Iris pigment epithelial cell (primary cell): ENCODE results near the gene APLNR.

ENCODE experiments used
- DNase-seq: peaks from one replicate; pipeline ENCODE4 v3.0.0-alpha.2; 2011; ENCODE audit warnings: low read depth

Gene APLNR

GRCh38 chr11:57217053-57217452 is 20.0 kb downstream of the APLNR start:
- no peak for DNase-seq

DNA sequence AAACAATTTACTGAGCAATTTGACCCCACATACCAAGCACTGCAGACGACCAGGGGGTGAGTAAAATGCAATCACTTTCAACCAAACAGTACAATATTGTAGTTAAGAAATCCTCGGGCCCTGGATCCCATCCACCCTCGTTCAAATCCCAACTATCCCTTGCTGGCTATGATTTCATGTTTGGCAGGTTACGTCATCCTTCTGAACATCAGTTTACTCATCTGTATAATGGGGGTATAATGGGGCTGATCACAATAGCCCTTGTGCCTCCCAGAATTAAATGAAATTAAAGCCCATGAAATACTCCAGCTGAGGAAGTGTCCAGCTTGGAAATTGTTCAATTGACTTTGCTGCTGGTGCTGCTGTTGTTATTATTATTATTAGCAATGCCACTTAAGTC is 20.6 kb downstream of the APLNR start:
- DNase-seq = peak; percentile 1

DNA sequence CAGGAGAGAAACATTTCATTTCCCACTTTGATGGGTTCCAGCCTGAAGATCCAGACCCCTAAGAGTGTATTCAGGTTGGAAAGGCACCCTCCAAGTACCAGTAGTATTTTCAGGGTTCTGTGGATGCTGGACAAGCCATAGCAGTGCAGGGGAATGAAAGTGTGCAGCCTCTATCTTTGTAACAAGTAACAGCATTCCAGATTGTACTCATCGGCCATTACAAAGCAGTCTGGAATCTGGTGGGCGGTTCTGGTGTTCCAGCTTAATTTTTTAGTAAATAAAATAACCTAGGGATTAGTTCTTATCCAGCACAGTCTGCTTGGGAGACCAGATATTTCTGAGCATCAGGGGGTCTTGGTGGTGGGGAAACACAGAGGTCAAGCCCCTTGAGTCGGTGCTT is 22.6 kb downstream of the APLNR start:
- DNase-seq = peak; percentile 86

DNA sequence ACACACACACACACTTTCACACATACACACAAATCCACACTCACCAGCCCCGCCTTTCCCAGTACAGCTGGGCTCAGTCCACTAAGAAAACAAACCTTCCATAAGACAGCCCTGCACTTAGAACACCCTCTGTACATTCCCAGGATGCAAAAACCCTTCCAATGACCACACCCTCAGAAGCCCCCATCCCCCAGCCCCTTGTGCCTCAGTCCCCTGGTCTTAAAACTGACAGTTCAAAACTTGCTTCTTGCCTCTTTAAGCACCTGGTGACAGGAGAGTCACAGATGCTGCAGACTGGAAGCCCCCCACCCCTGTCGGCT is 23.0 kb downstream of the APLNR start:
- peak; percentile 23 for DNase-seq

DNA sequence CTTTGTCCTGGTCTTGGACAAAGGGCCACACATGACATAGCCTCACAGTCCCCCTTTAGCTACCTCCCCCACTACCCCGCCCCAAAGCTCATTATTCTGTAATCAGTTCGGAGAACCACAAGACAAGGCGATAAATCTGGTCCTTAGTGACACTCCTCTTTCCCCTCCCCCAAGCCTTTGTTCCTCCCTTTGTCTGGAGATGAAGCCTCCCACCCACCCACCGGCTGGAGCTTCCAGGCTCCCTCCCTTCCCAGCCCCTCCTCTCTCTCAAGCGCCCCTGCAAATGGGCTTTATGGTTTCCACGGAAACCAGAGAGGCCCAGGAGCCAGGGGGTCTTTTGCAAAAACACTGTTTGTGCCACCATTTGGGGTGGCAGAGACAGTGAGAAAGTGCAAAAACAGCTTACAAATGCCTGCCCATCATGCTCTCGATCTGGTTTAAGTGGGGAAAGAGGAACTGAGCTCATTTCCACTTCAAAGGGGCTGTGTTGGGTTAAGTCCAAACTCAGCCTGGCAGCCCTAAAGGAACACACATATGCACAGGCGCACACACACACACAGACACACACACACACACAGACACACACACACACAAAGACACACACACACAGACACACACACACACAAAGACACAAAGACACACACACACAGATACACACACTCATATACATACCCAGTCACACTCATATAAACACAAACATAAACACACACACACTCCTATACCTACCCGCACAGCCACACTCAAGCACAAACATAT is 23.5 kb downstream of the APLNR start:
- DNase-seq = peak; percentile 22

GRCh38 chr11:57210781-57211180 is 26.3 kb downstream of the APLNR start:
- DNase-seq = no peak

DNA sequence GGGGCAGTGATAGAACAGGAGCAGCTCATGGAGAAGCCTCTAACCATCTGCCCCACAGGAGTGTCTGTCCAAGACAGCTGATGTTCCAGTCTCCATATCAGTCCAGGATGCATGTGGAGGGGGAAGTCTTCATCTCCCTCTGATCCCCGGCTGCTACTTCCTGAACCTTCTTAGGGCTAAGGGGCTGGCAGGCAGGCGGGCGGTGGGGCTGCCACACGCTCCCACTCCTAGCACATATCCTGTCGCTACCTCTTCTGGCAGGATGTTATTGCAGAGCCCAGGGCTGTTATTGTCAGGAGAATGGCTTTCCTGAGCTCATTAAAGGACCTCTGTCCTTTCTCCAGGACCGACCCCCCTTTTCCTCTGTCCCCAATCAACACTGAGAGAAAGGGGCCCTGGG is 29.9 kb downstream of the APLNR start:
- no peak for DNase-seq

- DNase-seq = peak; percentile 61
These were observed 31.9 kb downstream of the APLNR start for GRCh38 chr11:57205041-57205641.

DNA sequence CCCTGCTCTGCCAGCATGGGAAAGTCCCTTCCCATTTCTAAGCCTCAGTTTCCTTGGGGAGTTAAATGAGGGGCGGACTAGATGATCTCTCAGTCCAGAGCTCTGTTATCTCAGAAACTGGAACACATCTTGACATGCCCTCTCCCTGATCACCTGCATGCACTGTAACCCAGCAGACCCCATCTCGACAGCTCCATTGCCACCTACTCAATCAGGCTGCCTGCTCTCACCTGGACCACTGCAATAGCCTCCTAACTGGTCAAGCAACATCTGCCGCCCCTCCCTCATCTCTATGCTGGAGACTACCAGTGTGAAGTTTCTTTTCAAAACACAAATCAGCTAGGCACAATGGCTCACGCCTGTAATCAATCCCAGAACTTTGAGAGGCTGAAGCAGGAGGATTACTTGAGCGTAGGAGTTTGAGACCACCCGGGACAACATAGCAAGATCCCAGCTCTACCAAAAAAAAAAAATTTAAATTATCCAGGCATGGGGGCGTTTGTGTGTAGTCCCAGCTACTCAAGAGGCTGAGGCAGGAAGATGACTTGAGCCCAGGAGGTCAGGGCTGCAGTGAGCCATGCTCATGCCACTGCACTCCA is 33.1 kb downstream of the APLNR start:
- no peak for DNase-seq

DNA sequence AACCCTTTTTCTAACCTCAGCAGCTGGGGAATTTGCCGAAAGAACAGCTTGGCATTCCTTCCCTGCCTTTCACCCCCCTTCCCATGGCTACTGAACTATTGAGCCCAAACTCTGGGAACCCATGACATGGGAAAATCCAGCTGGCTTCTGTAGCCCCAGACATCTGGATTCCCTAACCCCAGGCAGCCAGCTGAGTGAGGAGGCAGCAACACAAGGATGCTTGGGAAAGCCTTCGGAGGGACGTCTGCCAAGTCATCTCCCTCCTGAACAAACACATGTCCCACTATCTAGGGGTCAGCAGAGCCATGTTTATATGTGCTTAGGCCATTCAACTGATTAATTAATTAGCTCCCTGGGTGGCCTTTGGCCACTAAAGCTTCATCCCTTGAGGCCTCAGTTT is 33.7 kb downstream of the APLNR start:
- DNase-seq = no peak

DNA sequence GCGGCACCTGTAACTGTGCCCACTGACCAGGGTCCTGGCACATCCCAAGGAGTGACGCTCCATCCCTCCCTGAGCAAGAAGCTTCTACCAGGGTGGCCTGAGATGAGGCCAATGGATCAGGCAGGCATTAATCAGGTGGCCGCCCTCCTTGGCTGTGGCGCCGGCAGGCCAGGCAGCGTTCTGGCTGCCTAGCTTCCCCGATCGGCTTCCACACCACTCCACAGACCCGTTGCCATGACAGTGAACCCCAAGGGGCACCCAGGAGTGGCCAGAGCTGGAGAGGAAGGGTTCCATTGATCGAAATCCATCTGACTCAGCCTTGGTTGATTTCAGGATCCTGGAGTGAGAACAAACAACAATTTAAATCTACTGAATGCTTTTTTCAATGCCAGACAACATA is 34.8 kb downstream of the APLNR start:
- DNase-seq = no peak

GRCh38 chr11:57200917-57201316 is 36.1 kb downstream of the APLNR start:
- DNase-seq = no peak

DNA sequence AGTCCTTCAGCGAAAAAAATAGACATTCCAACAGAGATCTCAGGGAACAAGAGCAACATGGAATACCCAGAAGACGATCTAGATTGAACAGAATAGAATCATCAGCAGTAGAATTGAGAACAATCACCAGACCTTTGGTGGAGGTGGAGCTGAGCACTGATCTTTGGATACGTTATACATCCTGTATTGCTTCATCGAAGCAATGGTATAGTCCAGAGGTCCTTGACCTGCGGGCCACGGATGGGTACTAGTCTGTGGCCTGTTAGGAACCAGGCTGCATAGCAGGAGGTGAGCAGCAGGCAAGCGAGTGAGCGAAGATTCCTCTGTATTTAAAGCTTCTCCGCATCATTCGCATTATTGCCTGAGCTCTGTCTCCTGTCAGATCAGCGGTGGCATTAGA is 37.7 kb downstream of the APLNR start:
- no peak for DNase-seq

DNA sequence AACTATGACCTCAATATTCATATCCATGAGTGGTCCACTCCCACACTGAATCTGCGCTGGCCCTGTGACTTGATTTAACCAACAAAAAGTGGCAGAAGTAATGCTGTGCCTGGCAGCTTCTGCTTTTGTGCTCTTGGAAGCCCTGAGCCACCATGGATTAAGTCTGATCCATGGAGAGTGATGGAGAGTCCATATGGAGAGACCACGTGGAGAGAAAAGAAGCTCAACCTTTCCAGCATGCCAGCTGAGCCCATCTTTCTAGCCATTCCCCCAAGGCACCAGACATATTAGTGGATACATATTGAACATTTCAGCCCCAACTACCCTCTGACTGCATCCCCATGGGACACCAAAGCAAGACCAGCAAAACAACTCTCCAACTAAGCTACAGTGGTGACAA is 39.3 kb downstream of the APLNR start:
- DNase-seq = no peak

DNA sequence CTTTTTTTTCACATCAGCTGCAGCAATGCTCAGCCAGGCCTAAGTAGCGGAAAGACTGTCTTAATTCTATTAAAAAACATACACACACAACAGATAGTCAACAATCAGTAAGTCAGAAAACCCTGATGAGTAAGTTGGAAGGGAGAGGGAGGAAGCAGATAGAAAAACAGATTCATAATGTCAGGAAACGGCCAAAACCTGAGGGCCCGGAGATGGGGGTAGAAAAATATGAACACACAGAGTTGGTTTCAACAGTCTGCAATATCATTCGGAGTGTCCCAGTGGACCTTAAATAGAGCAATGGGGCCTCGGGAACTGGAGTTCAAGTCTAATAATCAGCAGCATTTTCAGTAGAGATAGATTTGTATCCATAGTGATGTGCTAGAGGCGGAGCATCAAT is 40.5 kb downstream of the APLNR start:
- DNase-seq = no peak

GRCh38 chr11:57192316-57192715 is 44.7 kb downstream of the APLNR start:
- no peak for DNase-seq

GRCh38 chr11:57191311-57192219 is 45.5 kb downstream of the APLNR start:
- DNase-seq = no peak

DNA sequence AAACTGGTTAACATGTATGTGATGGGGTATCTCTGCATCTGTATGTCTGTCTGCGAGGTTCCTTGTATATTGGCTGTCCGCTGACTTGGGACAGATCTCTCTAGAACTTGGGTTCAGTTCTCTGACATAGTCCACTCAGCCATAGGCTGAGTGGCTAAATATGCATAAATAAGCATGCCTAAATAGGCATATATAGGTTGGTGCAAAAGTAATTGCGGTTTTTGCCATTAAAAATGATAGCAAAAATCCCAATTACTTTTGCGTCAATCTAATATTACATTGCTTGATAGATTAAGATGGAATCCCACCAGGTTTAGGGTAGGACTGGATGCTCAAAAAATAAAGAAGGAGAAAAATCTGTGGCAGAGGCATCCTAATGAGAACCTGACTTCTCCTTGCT is 46.5 kb downstream of the APLNR start:
- DNase-seq = no peak
